Fibroblast of upper back skin (primary cell): ENCODE data around the gene TFEB.
A peak's percentile ranks its signal among the peaks of the same experiment; 100 is the strongest.

Experiments used
- DNase-seq: peaks from one replicate; pipeline ENCODE4 v3.0.0-alpha.2; 2013

Gene TFEB

DNA sequence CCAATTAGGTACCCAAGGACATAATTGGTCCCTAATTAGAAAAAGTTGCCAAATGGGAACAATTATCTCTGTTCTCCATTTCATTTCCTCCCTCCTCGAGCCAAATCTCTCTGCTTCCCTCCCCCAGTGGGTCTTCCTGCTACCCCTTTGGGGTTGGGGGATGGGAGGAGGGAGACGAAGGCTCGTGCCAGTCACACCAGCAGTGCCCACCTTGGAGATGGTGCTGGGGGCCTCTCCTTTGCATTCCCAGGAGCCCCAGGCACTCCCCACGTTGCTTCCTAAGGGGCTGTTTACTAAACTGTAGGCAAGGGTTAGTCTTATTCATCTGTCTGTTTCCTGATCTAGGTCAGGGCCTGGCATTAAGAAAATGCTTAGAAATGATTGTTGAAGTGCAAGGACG lies 64.0 kb downstream of the TFEB start:
- DNase-seq: no peak

- DNase-seq: no peak
Observed at GRCh38 chr6:41670703-41671360, 64.6 kb downstream of the TFEB start.

DNA sequence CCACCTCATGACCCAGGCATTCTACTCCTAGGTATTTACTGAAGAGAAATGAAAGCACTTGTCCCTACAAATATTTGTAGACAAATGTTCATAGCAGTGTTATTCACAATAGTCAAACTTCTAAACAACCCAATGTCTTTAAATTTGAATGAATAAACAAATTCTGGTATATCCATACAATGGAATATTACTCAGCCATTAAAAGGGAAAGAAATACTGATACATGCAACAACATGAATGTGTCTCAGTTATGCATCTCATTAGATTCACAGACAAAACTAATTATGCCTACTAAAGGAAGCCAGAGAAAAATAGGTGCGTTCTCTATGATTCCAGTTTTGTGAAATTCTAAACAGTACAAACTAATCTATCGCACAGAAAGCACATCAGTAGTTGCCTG lies 66.4 kb downstream of the TFEB start:
- DNase-seq: no peak

DNA sequence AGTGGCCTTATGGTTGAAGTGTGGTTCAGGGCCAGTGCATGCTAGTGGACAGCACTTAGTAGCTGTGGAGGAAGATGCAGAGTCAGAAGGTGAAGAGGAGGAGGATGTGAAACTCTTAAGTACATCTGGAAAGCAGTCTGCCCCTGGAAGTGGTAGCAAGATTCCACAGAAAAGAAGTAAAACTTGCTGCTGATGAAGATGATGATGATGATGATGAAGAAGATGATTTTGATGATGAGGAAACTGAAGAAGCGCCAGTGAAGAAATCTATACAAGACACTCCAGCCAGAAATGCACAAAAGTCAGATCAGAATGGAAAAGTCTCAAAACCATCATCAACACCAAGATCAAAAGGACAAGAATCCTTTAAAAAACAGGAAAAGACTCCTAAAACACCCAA lies 68.2 kb downstream of the TFEB start:
- no peak for DNase-seq

DNA sequence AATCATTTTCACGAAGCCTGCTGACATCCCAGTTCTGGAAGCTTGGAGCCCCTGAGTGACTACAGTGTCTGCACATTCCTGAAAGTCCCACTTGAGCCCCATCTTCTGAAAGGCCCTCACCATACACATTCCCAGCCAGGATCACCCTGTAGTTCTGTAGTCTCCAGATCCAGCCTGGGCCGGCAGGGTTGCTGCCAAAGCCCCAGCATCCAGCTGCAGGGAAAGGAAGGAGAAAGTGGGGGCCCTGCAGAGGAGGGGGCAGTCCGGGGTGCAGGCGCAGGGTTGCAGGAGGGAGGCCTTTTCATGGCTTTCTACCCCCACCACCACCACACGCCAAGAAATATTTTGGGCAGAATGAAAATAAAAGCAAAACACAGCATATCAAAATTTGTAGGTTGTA lies 71.1 kb downstream of the TFEB start:
- DNase-seq: no peak

- DNase-seq: no peak
Observed at GRCh38 chr6:41663568-41663967, 71.8 kb downstream of the TFEB start.

DNA sequence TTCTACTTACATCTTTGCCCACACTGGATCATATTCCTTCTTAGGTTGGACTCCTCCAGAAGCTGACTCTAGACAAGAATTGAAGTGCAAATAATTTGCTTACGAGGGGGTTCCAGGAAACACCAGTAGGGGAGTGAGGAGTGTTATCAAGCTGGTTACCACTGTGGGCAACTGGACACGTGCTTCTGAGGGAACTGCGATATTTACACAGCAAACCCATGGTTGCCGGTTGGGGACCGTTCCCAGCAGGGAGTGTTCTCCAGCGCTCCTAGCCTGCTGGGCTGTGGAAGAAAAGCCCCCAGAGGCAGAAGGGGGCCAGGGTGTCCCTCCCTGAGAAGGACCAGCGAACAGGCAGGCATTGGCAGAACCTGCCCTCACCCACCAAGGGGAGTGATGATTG lies 75.5 kb downstream of the TFEB start:
- no peak for DNase-seq

DNA sequence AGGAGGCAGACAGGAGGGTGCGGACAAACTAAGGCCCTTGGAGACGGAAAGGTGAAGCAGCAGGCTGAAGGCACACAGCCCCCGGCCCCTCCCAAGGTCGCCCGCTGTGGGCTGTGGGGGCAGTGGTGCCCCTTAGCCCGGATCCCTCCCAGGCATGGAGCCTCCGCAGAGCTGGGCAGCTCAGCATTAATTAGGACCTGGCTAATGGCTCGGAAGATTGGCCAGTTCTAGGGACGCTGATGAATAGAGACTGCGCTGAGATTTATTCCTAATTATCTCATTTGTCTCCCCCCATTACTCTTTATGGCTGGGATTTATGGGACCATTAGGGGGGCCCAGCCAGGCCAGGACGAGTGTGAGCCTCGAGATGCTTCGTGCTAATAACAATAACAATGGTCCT lies 76.8 kb downstream of the TFEB start:
- no peak for DNase-seq

- DNase-seq: no peak
Observed at GRCh38 chr6:41657131-41658094, 78.0 kb downstream of the TFEB start.

DNA sequence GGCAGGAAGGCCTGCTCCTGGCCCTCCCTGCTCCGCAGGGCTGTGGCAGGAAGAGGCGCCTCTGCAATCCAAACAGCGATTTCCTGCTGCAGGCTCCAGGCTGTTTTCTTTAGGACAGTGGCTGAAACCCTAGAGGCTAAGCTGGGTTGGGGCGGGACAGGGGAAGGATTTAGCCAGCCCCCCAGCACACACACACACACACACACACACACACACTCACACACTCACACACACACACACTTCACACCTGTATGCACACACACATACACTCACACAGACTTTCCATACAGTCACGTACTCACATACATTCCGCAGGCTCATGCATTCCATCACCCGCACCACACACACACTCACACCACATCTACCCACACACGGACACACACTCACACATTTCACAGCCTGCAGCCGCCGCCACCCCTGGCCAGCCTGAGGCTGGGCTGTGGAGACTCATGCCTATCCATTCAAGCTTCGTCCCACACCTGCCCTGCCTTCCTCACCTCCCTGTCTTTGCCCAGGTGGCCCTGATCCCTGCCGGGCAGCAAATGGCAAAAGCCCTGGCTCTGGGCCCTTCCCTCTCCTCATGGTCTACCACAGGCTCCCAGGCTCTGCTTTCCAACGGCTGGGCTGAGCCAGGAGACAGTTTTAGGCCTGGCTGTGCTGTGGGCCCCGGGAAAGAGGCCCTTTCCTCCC lies 79.3 kb downstream of the TFEB start:
- DNase-seq: peak; percentile 68

GRCh38 chr6:41655646-41656001 lies 79.8 kb downstream of the TFEB start:
- DNase-seq: no peak

- DNase-seq: no peak
Observed at GRCh38 chr6:41655176-41655575, 80.2 kb downstream of the TFEB start.

GRCh38 chr6:41654698-41655151 lies 80.7 kb downstream of the TFEB start:
- no peak for DNase-seq

DNA sequence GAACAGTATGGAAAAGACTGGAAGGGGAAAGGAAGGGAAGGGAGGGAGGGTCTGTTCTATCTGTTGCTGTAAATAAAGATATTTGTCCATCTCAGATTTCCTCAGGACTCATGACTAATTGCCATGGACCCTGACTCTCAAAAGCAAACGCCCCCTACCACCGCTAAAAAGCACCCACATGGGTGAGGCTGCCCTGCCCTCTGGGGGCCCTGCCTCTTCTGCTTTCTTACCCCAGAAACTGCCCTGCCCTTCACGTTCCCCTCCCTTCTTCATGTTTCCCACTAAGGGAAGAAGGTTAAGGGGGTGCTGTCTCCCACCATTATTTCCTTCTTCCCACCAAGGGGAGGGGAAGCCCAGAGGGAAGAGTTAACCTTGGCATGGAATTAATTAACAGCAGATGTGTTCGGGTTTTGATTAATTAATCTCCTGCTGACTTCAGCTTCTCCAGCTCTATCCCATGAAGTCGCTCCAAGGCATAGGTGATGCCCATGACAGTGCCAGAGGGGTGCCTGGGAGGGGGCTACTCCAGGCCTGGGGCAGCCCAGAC lies 81.2 kb downstream of the TFEB start:
- peak; percentile 35 for DNase-seq

DNA sequence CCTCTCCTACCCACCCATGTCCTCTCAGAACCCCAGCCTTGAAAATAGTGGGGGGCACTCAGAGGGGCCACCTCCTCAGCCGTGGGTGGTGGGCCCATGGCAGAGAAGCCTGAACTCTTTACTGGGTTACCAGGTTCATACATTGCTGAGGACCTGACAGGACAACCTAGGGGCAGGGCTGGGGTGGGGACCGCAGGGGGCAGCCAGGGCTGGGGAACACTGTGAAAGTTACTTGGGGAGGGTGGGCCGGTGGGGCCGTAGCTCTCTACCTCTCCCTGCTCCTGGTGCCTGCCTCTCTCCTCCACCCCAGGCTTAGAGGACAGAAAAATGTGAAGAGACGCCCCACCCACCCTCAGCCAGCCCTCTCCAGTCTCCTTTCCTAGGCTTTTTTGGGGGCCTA lies 81.7 kb downstream of the TFEB start:
- no peak for DNase-seq

DNA sequence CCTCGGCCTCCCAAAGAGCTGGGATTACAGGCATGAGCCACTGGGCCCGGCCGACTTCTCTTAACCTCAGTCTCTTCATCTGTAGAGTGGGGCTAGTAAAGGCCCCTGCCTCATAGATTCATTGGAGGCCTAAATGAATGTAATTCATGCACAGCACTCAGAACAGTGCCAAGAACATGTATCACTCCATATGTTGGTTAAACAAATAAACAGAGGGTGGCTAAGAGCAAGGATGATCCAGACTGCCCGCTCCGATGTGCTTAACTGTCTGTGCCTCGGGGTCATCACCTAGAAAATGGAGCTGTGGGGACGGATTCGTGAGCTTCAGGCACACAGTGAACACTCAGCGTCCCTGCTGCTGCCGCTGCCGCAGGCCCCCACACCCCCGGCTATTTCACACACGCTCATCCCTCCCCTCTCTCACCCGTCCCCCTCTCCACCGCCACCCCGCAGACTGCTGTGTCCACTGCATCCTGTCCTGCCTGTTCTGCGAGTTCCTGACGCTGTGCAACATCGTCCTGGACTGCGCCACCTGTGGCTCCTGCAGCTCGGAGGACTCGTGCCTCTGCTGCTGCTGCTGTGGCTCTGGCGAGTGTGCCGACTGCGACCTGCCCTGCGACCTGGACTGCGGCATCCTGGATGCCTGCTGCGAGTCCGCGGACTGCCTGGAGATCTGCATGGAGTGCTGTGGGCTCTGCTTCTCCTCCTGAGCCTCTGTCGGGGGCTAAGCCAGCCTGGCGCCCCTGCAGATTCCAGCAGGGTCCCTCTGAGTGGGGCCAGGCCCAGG lies 82.3 kb downstream of the TFEB start:
- DNase-seq: no peak

DNA sequence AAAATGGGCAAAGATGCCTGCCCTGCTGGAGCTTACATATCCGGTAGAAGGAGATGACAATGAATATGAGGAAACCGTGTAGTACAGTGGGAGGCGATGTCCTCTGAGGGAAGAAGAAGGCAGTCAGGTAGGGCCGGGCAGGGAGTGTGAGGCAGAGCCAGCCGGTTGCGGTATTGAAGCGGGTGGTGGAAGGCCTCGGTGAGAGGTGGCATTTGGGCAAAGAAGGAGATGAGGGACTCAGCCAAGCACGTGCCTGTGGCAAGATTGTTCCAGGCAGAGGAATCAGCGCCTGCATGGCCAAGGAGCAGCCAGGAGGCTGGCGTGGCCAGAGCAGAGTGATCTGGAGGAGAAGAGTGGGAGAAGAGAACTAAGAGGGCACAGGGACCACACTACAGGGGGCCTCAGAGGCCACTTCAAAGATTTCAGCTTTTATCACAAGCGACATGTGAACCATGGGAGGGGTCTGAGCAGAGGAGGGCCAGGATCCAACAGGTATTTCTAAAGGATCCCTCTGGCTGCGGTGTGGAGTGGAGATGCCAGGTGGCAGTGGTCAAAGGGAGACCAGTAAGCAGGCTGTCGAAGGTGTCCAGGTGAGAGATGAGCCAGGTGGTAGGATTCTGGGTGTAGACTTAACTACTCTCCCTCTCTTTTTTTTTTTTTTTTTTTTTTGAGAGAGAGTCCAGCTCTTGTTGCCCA lies 83.3 kb downstream of the TFEB start:
- no peak for DNase-seq

DNA sequence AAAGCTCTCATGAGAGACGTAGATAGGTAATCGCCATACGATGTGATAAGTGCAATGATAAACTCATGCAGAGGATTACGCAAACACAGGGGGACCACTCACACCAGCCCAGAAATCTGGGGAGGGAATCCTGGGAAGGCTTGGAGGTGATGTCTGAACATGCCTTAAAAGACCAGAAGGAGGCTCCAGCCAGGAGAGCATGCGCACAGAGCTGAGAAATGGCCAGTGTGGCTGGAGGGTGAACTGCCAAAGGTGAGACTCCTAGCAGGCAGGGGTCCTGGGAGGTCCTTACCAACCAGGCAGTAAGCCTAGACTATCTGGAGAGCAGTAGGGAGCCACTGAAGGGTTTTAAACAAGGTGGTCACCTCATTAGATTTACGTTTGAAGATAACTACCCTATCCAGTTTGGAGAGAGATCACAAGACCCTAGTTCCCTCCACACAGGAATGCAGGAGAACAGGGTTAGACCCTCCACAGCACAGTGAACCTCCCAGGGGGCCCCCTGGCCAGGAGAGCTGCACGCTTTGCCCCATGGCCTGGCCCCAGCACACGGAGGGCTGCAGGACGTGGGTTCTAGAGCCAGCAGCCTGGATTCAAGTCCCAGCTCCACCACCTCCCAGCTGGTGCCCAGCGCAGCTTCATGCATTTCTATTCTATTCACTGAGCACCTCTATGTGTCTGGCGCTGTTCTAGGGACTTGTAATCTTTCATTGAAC lies 84.0 kb downstream of the TFEB start:
- DNase-seq: no peak

- DNase-seq: no peak
Observed at GRCh38 chr6:41650120-41650519, 85.3 kb downstream of the TFEB start.

DNA sequence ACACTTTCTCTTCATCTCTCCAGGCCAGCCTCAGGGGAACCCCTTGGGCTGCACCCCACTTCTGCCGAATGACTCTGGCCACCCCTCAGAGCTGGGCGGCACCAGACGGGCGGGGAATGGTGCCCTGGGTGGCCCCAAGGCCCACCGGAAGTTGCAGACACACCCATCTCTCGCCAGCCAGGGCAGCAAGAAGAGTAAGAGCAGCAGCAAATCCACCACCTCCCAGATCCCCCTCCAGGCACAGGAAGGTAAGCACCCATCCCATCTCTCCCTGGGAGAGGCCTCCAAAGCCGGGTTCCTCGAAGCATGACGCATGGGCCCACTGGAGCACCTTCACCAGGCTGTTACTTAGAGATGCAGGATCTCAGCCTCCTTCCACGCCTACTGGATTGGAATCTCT lies 85.8 kb downstream of the TFEB start:
- DNase-seq: no peak

GRCh38 chr6:41648921-41649320 lies 86.5 kb downstream of the TFEB start:
- no peak for DNase-seq
